Neural cell (in vitro differentiated cells): ENCODE results near the gene NIM1K.
"Not testable (repeated sequence)": the region's sequence is repeated elsewhere in the genome, so short reads cannot be mapped to it uniquely, and the experiment has no call there.

Experiments used
- MXI1 ChIP-seq: fragments of 450-650 bp; conservative IDR thresholded peaks from 2 replicates; pipeline ENCODE4 v1.6.1; 2014; ENCODE audit warnings: antibody characterized with exemption, mild to moderate bottlenecking; ENCODE audit not compliant: poor library complexity, severe bottlenecking
- TF ChIP-seq, protein P1 (sequence below): fragments of 450-650 bp; IDR thresholded peaks from 2 replicates; pipeline ENCODE4 v1.5.1; 2014; ENCODE audit warnings: antibody characterized with exemption, mild to moderate bottlenecking, moderate library complexity; ENCODE audit not compliant: poor library complexity, severe bottlenecking

DNA sequence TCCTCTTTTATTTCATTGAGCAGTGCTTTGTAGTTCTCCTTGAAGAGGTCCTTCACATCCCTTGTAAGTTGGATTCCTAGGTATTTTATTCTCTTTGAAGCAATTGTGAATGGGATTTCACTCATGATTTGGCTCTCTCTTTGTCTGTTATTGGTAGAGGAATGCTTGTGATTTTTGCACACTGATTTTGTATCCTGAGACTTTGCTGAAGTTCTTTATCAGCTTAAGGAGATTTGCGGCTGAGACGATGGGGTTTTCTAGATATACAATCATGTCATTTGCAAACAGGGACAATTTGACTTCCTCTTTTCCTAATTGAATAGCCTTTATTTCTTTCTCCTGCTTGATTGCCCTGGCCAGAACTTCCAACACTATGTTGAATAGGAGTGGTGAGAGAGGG lies 70.2 kb downstream of the NIM1K start:
- TF ChIP-seq, protein P1, sequence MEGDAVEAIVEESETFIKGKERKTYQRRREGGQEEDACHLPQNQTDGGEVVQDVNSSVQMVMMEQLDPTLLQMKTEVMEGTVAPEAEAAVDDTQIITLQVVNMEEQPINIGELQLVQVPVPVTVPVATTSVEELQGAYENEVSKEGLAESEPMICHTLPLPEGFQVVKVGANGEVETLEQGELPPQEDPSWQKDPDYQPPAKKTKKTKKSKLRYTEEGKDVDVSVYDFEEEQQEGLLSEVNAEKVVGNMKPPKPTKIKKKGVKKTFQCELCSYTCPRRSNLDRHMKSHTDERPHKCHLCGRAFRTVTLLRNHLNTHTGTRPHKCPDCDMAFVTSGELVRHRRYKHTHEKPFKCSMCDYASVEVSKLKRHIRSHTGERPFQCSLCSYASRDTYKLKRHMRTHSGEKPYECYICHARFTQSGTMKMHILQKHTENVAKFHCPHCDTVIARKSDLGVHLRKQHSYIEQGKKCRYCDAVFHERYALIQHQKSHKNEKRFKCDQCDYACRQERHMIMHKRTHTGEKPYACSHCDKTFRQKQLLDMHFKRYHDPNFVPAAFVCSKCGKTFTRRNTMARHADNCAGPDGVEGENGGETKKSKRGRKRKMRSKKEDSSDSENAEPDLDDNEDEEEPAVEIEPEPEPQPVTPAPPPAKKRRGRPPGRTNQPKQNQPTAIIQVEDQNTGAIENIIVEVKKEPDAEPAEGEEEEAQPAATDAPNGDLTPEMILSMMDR: not testable (repeated sequence)
- not testable (repeated sequence) for TF ChIP-seq MXI1
